GM12878 (cell line): ENCODE results near the gene TRIM56. TPM values are rescaled to one million over a fixed set of nuclear protein-coding genes. Genes with fewer than 3 reads are reported as not detected.

Experiments used
- ATAC-seq: fragments of 200-7000 bp; cut with Tn5 transposase; 3 replicates; pipeline ENCODE4 v1.9.1; 2020; ENCODE audit warnings: mild to moderate bottlenecking, moderate library complexity
- BruUV-seq: library from RNA; stranded (reverse); fragments of 400-500 nt; replicated peaks from 2 replicates; lab custom pipeline; 2021; lab: Mats Ljungman, UMichigan
- CTCF ChIA-PET: fragments of 300-600 bp; sonication (Branson Sonifier 250); formaldehyde crosslinking; extraction: SDS; loops from one replicate; lab custom pipeline; 2021; ENCODE audit warnings: inconsistent platforms; lab: Yijun Ruan, JAX
- POLR2A ChIA-PET: fragments of 350-600 bp; formaldehyde crosslinking; extraction: SDS; loops from one replicate; lab custom pipeline; 2021; ENCODE audit warnings: inconsistent platforms; lab: Charles Lee
- RAD21 ChIA-PET: fragments of 300-600 bp; sonication (Branson Sonifier 250); formaldehyde crosslinking; loops from one replicate; lab custom pipeline; 2023; ENCODE audit warnings: antibody characterized with exemption; ENCODE audit not compliant: unreplicated experiment; lab: Charles Lee
- SMC1A ChIA-PET: fragments of 300-600 bp; sonication (Branson Sonifier 250); formaldehyde crosslinking; loops from one replicate; lab custom pipeline; 2023; ENCODE audit not compliant: unreplicated experiment, uncharacterized antibody; lab: Charles Lee
- DNase-seq: peaks from one replicate; pipeline ENCODE4 v3.0.0-alpha.2; 2011; ENCODE audit warnings: low read depth, low spot score
- FAIRE-seq: peaks from 3 replicates; lab custom pipeline; 2011; peaks lifted over from hg19 to GRCh38; lab: Jason Lieb, UNC
- H2AFZ ChIP-seq: 2 replicates; pipeline ENCODE4 v1.6.0; 2011; ENCODE audit warnings: low read depth, low read length, control low read depth; ENCODE audit not compliant: control insufficient read depth
- H3K27ac ChIP-seq: 2 replicates; pipeline ENCODE4 v1.5.1; 2011; ENCODE audit warnings: control low read depth; ENCODE audit not compliant: control insufficient read depth, insufficient read depth
- H3K27me3 ChIP-seq, 2 experiments: replicated peaks in 1 of 2; 2 replicates each; pipeline versions ENCODE4 v1.6.0 to v1.6.1; 2011; ENCODE audit warnings: low read length in 1 of 2; ENCODE audit not compliant: control insufficient read depth in 2 of 2, insufficient read depth in 2 of 2
- H3K36me3 ChIP-seq, 2 experiments: 2 replicates each; pipeline ENCODE4 v1.5.1; 2011; ENCODE audit warnings: low read length in 1 of 2; ENCODE audit not compliant: control insufficient read depth in 2 of 2, insufficient read depth in 2 of 2
- H3K4me1 ChIP-seq: 2 replicates; pipeline ENCODE4 v1.6.1; 2011; ENCODE audit warnings: mild to moderate bottlenecking, low read length, moderate library complexity, mixed read lengths; ENCODE audit not compliant: control insufficient read depth, insufficient read depth
- H3K4me2 ChIP-seq: 2 replicates; pipeline ENCODE4 v1.6.0; 2011; ENCODE audit warnings: control low read depth; ENCODE audit not compliant: control insufficient read depth, insufficient read depth
- H3K4me3 ChIP-seq: fragments of 200-600 bp; sonication (generic); 2 replicates; pipeline ENCODE4 v1.5.1; 2016
- H3K79me2 ChIP-seq: 2 replicates; pipeline ENCODE4 v1.6.0; 2011; ENCODE audit warnings: low read length; ENCODE audit not compliant: control insufficient read depth, insufficient read depth
- H3K9ac ChIP-seq: 2 replicates; pipeline ENCODE4 v1.8.0; 2011; ENCODE audit warnings: low read length, control low read depth, mixed read lengths; ENCODE audit not compliant: control insufficient read depth, insufficient read depth
- H3K9me3 ChIP-seq: replicated peaks from 3 replicates; pipeline ENCODE4 v1.5.1; 2011; ENCODE audit warnings: mild to moderate bottlenecking, low read length; ENCODE audit not compliant: control insufficient read depth, insufficient read depth
- H4K20me1 ChIP-seq: 2 replicates; pipeline ENCODE4 v1.6.0; 2011; ENCODE audit not compliant: control insufficient read depth, insufficient read depth
- E4F1 ChIP-seq: fragments of 450-650 bp; IDR thresholded peaks from 2 replicates; pipeline ENCODE4 v1.6.1; 2018; ENCODE audit warnings: borderline replicate concordance, mild to moderate bottlenecking; ENCODE audit not compliant: partially characterized antibody
- EED ChIP-seq: sonication (generic); IDR thresholded peaks from 2 replicates; pipeline ENCODE4 v1.6.1; 2016; ENCODE audit warnings: antibody characterized with exemption, low read depth
- IKZF2 ChIP-seq, 2 experiments: fragments of 450-650 bp; IDR thresholded peaks; 2 replicates each; pipeline ENCODE4 v1.6.1; 2017; ENCODE audit warnings: mild to moderate bottlenecking in 2 of 2, moderate library complexity in 2 of 2
- IRF3 ChIP-seq: fragments of 450-650 bp; IDR thresholded peaks from 2 replicates; pipeline ENCODE4 v1.6.1; 2014; ENCODE audit warnings: mild to moderate bottlenecking
- NR2C1 ChIP-seq: fragments of 450-650 bp; IDR thresholded peaks from 2 replicates; pipeline ENCODE4 v1.6.1; 2017; ENCODE audit warnings: antibody characterized with exemption, mild to moderate bottlenecking, moderate library complexity
- NR2F1 ChIP-seq: fragments of 450-650 bp; conservative IDR thresholded peaks from 2 replicates; pipeline ENCODE4 v1.6.1; 2017; ENCODE audit warnings: mild to moderate bottlenecking
- POU2F2 ChIP-seq: IDR thresholded peaks from 3 replicates; pipeline ENCODE4 v1.6.1; 2011; ENCODE audit warnings: low read depth, mild to moderate bottlenecking, low read length, borderline replicate concordance
- PRDM15 ChIP-seq: fragments of 450-650 bp; formaldehyde crosslinking; IDR thresholded peaks from 2 replicates; pipeline ENCODE4 v1.4.0; 2020; ENCODE audit warnings: mild to moderate bottlenecking, moderate library complexity
- SPI1 ChIP-seq: IDR thresholded peaks from 2 replicates; pipeline ENCODE4 v1.6.1; 2011; ENCODE audit warnings: low read depth, mild to moderate bottlenecking, low read length, moderate library complexity, borderline replicate concordance; ENCODE audit not compliant: insufficient read depth
- TAF1 ChIP-seq: IDR thresholded peaks from 2 replicates; pipeline ENCODE4 v1.6.1; 2011; ENCODE audit warnings: mild to moderate bottlenecking, low read depth, low read length, borderline replicate concordance
- ZNF24 ChIP-seq: fragments of 450-650 bp; IDR thresholded peaks from 2 replicates; pipeline ENCODE4 v1.6.1; 2017; ENCODE audit warnings: antibody characterized with exemption, mild to moderate bottlenecking
- WGBS: methylation state at CpG from one replicate; pipeline ENCODE4 v1.1.6; 2016; ENCODE audit warnings: low lambda C conversion rate; ENCODE audit not compliant: insufficient replicate concordance, insufficient coverage; ENCODE audit errors: missing lambda C conversion rate; 5-methylcytosine and 5-hydroxymethylcytosine counted together
- in situ Hi-C: fragments of 300-500 bp; cut with MboI; formaldehyde crosslinking; loops from 9 replicates; pipeline ENCODE4 v1.14.3; 2018; ENCODE audit warnings: mixed read lengths
- intact Hi-C: fragments of 100-400 bp; cut with micrococcal nuclease; formaldehyde crosslinking; loops from one replicate; pipeline ENCODE4 v1.14.2; 2022; ENCODE audit not compliant: unreplicated experiment
- polyA plus RNA-seq, 11 experiments: library from polyadenylated mRNA; depleted of rRNA in 4 of 11; unstranded in 6 of 11; stranded (reverse) in 5 of 11; fragments of >200 nt; fragmentation: Nextera tagmentation in 4 of 11; fragmentation: Illumina TruSeq in 1 of 11; extraction: Ambion mirVana in 4 of 11; extraction: Trizol in 1 of 11; gene quantifications; 1 replicate in 1 of 11; 2 replicates in 10 of 11; pipeline versions ENCODE4 v1.2.1 to v1.2.3, GENCODE V29; 2011 to 2016; ENCODE audit warnings: inconsistent platforms in 2 of 11, missing spikeins in 2 of 11, low read depth in 1 of 11
- total RNA-seq, 4 experiments: library from RNA; depleted of rRNA in 3 of 4; stranded (reverse); fragments of >200 nt in 3 of 4; fragmentation: Illumina TruSeq in 1 of 4; extraction: Trizol in 1 of 4; gene quantifications; 2 replicates each; pipeline versions ENCODE4 v1.2.1 to v1.2.3, GENCODE V29; 2013 to 2021

TRIM56 gene
- total and polyA plus RNA-seq, 10 of the 15 experiments (the other 5 are each of a cell fraction or from before 2014, with no cell fraction given), result 3.2 to 37.5 (median 11.8) TPM

- CTCF ChIA-PET, result interaction anchor here (0.6 to 3.4 kb wide), 12 partner anchors 9 to 160 kb away, joined by 3 to 16 read pairs (median 8); no protein-coding TSS in a partner anchor
- Histone ChIP-seq H3K27ac (peak overlapping the region; percentile 87), H3K4me1 (peaks cover 25% of the 10 kb centered on the region), H3K27me3 (no peaks in the 10 kb centered on the region), H3K4me2 (peak overlapping the region; percentile 98), H3K79me2 (no peaks in the 10 kb centered on the region), H3K9ac (peak overlapping the region; percentile 77), H3K9me3 (no peaks in the 10 kb centered on the region), H3K4me3 (peak overlapping the region; percentile 63), H4K20me1 (no peaks in the 10 kb centered on the region), H3K36me3 (no peaks in the 10 kb centered on the region), H2AFZ (peak overlapping the region; percentile 99)
- POLR2A ChIA-PET, result interaction anchor here (0.5 to 3.4 kb wide), 12 partner anchors 8 to 247 kb away, joined by 3 to 24 read pairs (median 5); partner anchors contain the start of genes MUC17, SRRT and TRIM56
- WGBS, result 21% methylated on average over 17 of the region's 17 CpGs
- intact Hi-C loops (loop anchor here (5.0 kb wide), 1 partner anchor 35 kb away; the partner anchor contains the start of gene TRIM56), in situ Hi-C loops (no loop called here)
- ATAC-seq, result peak; percentile 57
- DNase-seq, result no peak
- BruUV-seq, result TSS peak; percentile 91
- SMC1A ChIA-PET, result interaction anchor here (0.6 to 2.9 kb wide), 12 partner anchors 11 to 70 kb away, joined by 3 to 13 read pairs (median 4); no protein-coding TSS in a partner anchor
- RAD21 ChIA-PET, result interaction anchor here (1.1 to 1.9 kb wide), 8 partner anchors 9 to 70 kb away, joined by 3 to 14 read pairs (median 6); partner anchors contain the start of gene TRIM56
- FAIRE-seq, result peak; percentile 70
- no peak for TF ChIP-seq ZNF24
- TF ChIP-seq SPI1, result peak; percentile 33; the same call in 1 of the 2 replicates
- TF ChIP-seq E4F1, result peak; percentile 31
- TF ChIP-seq PRDM15 (CRISPR knock-in tag), result no peak
- peak; percentile 66; the same call in 1 of the 2 replicates for TF ChIP-seq TAF1
- TF ChIP-seq IRF3, result no peak
- TF ChIP-seq POU2F2, result no peak
- TF ChIP-seq NR2F1, result peak; percentile 44; the same call in 1 of the 2 replicates
- peak; percentile 76 to 85 for TF ChIP-seq IKZF2 (IDR thresholded peaks at IDR 0.05)
- TF ChIP-seq NR2C1, result peak; percentile 4; the same call in 1 of the 2 replicates
- TF ChIP-seq EED, result peak; percentile 59; the same call in 1 of the 2 replicates
These were observed 37.0 kb downstream of the TRIM56 start for GRCh38 chr7:101121991-101122932.
